Vagina (tissue), 2 donors: Measurements from ENCODE around the gene AQP12A.
"Not testable (repeated sequence)": the region's sequence is repeated elsewhere in the genome, so short reads cannot be mapped to it uniquely, and the experiment has no call there.

Source experiments
- POLR2A ChIP-seq, 2 donors: fragments of 450-650 bp; IDR thresholded peaks; one replicate each; pipeline ENCODE4 v1.6.1; 2017; ENCODE audit warnings: antibody characterized with exemption in 2 of 2, mild to moderate bottlenecking in 2 of 2, moderate library complexity in 2 of 2
- POLR2AphosphoS5 ChIP-seq, 2 donors: sonication (generic); formaldehyde crosslinking; IDR thresholded peaks; one replicate each; pipeline ENCODE4 v1.9.0; 2017; ENCODE audit warnings: antibody characterized with exemption in 2 of 2, mild to moderate bottlenecking in 2 of 2, low read depth in 1 of 2; ENCODE audit not compliant: insufficient read depth in 1 of 2

DNA sequence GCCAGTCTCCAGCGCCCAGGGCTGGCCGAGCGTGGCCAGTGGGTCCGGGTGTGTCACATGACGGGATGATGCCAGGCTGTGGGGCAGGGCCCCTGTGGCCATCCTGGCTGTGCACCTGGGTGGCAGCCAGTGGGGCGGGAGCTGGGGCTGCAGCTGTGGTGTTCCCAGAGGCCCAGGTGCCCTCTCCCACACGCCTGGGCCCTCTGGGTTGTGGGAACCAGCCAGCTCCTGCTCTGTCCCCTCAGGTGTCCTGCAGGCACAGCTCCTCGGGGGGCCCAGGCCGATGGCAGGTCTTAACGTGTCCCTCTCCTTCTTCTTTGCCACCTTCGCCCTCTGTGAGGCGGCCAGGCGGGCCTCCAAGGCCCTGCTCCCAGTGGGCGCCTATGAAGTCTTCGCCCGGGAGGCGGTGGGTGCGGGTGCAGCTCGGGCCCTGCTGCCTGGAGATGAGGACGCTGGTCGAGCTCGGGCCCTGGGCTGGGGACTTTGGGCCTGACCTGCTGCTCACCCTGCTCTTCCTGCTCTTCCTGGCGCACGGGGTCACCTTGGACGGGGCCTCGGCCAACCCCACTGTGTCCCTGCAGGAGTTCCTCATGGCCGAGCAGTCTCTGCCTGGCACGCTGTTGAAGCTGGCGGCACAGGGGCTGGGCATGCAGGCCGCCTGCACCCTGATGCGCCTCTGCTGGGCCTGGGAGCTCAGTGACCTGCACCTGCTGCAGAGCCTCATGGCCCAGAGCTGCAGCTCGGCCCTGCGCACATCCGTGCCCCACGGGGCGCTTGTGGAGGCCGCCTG lies at the start of gene AQP12A:
- TF ChIP-seq POLR2AphosphoS5 (IDR thresholded peaks at IDR 0.05; ENCODE audit: insufficient read depth in 1 of 2, low read depth in 1 of 2); POLR2A (IDR thresholded peaks at IDR 0.05): not testable (repeated sequence)
